AG04450 (cell line): ENCODE data around the gene UBA1. TPM values are rescaled to one million over a fixed set of nuclear protein-coding genes. Genes with fewer than 3 reads are reported as not detected.

Source experiments
- CTCF ChIA-PET: fragments of 300-600, 350-600 bp; formaldehyde crosslinking; extraction: SDS; loops from one replicate; lab custom pipeline; 2022; ENCODE audit warnings: antibody characterized with exemption, inconsistent platforms; lab: Charles Lee
- POLR2A ChIA-PET: fragments of 350-600 bp; formaldehyde crosslinking; extraction: SDS; loops from one replicate; lab custom pipeline; 2021; ENCODE audit warnings: antibody characterized with exemption, inconsistent platforms; lab: Yijun Ruan, JAX
- DNase-seq: peaks from one replicate; pipeline ENCODE4 v3.0.0-alpha.2; 2011; ENCODE audit warnings: low read depth, low spot score
- H3K27ac ChIP-seq: one replicate; pipeline ENCODE4 v1.5.1; 2012; ENCODE audit warnings: low read depth, low read length, control low read depth
- H3K27me3 ChIP-seq: one replicate; pipeline ENCODE4 v1.6.0; 2012; ENCODE audit warnings: low read length; ENCODE audit not compliant: control insufficient read depth, insufficient read depth
- H3K4me3 ChIP-seq: 2 replicates; pipeline ENCODE4 v1.5.1; 2011; ENCODE audit warnings: mild to moderate bottlenecking, low read depth, low read length, control low read depth
- H3K9me3 ChIP-seq: 2 replicates; pipeline ENCODE4 v1.5.1; 2012; ENCODE audit warnings: low read length; ENCODE audit not compliant: control insufficient read depth, insufficient read depth
- CTCF ChIP-seq: IDR thresholded peaks from 2 replicates; pipeline ENCODE4 v1.5.1; 2011; ENCODE audit warnings: low read depth, low read length, control low read depth, inconsistent platforms
- polyA plus RNA-seq: library from polyadenylated mRNA; depleted of rRNA; stranded (reverse); fragments of >200 nt; gene quantifications from 2 replicates; pipeline ENCODE4 v1.2.3, GENCODE V29; 2011

UBA1 gene
- polyA plus RNA-seq, 1 experiment: 196 TPM

DNA sequence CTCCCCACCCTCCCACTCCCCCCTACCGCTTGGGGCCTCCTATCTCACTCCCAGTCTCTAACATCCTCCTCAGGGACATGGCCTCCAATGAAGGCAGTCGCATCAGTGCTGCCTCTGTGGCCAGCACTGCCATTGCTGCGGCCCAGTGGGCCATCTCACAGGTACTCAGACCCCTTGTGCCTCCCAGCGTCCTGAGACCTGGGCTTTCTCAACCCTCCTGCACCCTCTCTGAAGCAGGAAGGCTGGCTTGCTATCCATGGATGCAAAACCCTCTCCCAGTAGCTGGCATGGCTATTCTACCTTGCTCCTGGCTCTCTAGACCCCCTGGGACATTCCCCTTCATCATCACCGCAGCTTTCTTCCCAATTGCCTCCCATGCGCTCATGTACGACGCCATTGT lies 13.3 kb upstream of the UBA1 start:
- H3K27me3 ChIP-seq: no peaks in the 10 kb centered on the region
- CTCF ChIA-PET: no interaction called here
- no peak for DNase-seq
- no peak overlapping the region for H3K27ac ChIP-seq
- TF ChIP-seq CTCF: no peak
- H3K4me3 ChIP-seq: no peak overlapping the region
- H3K9me3 ChIP-seq: no peaks in the 10 kb centered on the region
- POLR2A ChIA-PET: interaction anchor here (0.6 kb wide), 1 partner anchor 25 kb away, joined by 3 read pairs; no protein-coding TSS in a partner anchor

DNA sequence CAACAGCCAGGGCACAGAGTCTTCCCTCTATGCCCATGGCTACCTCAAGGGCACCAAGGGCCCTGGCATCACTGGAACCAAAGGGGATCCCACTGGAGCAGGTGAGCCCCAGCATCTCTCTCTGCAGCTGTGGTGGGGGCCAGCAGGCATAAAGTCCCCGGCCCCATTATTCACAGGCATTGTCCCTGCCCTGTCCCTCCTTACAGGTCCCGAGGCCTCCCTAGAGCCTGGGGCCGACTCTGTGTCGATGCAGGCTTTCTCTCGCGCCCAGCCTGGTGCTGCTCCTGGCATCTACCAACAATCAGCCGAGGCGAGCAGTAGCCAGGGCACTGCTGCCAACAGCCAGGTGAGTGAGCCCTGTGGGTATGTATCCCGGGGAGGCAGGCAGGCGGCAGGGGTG lies 12.3 kb upstream of the UBA1 start:
- Histone ChIP-seq H3K27me3 (no peaks in the 10 kb centered on the region), H3K27ac (no peak overlapping the region), H3K4me3 (no peak overlapping the region), H3K9me3 (no peaks in the 10 kb centered on the region)
- TF ChIP-seq CTCF: no peak
- CTCF ChIA-PET: no interaction called here
- no peak for DNase-seq
- POLR2A ChIA-PET: no interaction called here

DNA sequence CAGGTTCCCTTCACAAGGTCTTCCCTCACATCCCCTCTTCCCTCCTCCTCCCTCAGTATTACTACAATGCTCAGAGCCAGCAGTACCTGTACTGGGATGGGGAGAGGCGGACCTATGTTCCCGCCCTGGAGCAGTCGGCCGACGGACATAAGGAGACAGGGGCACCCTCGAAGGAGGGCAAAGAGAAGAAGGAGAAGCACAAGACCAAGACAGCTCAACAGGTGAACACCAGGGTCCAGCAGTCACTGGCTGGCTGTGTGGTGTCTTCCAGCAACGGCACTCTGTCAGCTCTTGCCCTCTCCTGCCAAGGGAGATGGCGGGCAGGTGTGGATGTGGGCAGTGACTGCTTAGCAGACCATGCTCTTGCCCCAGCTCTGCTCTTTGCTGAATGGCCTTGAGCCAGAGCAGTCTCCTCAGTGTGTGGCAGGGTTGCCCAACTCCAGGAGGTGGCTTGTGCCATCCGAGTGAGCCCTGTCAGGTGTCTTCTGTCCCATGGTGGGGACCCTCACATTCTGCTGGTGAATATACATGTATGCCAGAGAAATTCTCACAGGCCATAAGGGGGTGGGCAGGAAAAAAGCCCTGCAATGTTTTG lies 11.4 kb upstream of the UBA1 start:
- Histone ChIP-seq H3K4me3 (no peak overlapping the region), H3K27me3 (no peaks in the 10 kb centered on the region), H3K27ac (no peak overlapping the region), H3K9me3 (no peaks in the 10 kb centered on the region)
- DNase-seq: no peak
- ChIA-PET CTCF (no interaction called here), POLR2A (no interaction called here)
- no peak for TF ChIP-seq CTCF

GRCh38 chrX:47184486-47184885 lies 9.1 kb upstream of the UBA1 start:
- DNase-seq: no peak
- TF ChIP-seq CTCF: no peak
- no peaks in the 10 kb centered on the region for H3K27me3 ChIP-seq
- H3K27ac ChIP-seq: no peak overlapping the region
- no peaks in the 10 kb centered on the region for H3K9me3 ChIP-seq
- H3K4me3 ChIP-seq: no peak overlapping the region
- POLR2A ChIA-PET: no interaction called here
- CTCF ChIA-PET: no interaction called here

- no peak overlapping the region for H3K27ac ChIP-seq
- no peak for TF ChIP-seq CTCF
- H3K27me3 ChIP-seq: no peaks in the 10 kb centered on the region
- no peak for DNase-seq
- H3K9me3 ChIP-seq: no peaks in the 10 kb centered on the region
- ChIA-PET CTCF (no interaction called here), POLR2A (no interaction called here)
- no peak overlapping the region for H3K4me3 ChIP-seq
These were observed 8.4 kb upstream of the UBA1 start for GRCh38 chrX:47185241-47185640.
